ENCODE data around the gene GNG7. TPM values are rescaled to one million over a fixed set of nuclear protein-coding genes. Genes with fewer than 3 reads are reported as not detected.

Gene GNG7
- total and polyA plus RNA-seq, 10 of the 15 experiments (the other 5 are each of a cell fraction or from before 2014, with no cell fraction given) = 1.9 to 13.6 (median 6.5) TPM

DNA sequence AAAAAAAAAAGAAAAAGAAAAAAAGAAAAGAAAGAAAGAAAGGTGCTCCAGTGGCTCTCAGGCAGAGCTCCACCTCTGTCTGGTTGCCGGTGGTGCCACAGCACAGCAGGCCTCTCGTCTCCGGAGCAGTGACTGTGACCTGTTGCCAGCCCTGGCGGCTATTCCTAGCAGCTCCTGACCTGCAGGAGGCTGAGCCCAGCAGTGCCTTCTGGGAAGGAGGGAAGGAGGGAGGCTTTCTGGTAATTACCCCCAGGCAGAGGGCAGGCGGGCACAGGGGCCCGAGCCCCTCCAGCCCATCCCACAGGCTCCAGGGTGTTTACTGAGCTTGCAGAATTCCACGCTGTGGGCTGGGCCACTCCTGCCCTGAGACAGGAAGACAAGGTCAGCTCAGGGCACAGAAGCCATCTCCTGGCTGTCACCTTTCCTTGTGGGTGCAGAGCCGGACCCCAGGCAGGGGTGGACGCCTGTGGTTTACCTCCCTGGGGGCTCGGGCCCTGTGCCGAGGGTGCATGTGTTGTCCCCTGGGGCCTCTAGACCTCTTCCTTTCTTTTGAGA, 77.9 kb downstream of the GNG7 start (continued):
- TF ChIP-seq HDGF (IDR thresholded peaks at IDR 0.05) (peak; percentile 60; the same call in 1 of the 2 replicates), TARDBP (IDR thresholded peaks at IDR 0.05; ENCODE audit: borderline replicate concordance) (no peak), NFXL1 (IDR thresholded peaks at IDR 0.05; ENCODE audit: borderline replicate concordance) (no peak), IKZF1 (conservative IDR thresholded peaks at IDR 0.05) (peak; percentile 88), SMAD5 (IDR thresholded peaks at IDR 0.05; ENCODE audit: low read depth) (no peak), DPF2 (IDR thresholded peaks at IDR 0.05) (peak; percentile 60), EED (IDR thresholded peaks at IDR 0.05; ENCODE audit: low read depth) (peak; percentile 54; the same call in 1 of the 2 replicates), RFX5 (IDR thresholded peaks at IDR 0.05; ENCODE audit: low read depth, low read length) (no peak), BCL11A (IDR thresholded peaks at IDR 0.05; ENCODE audit: low read depth, low read length) (no peak), NFYB (IDR thresholded peaks at IDR 0.05; ENCODE audit: insufficient read depth, low read depth, low read length) (no peak), CHD2 (IDR thresholded peaks at IDR 0.05; ENCODE audit: borderline replicate concordance, low read depth, low read length) (no peak), RAD21 (IDR thresholded peaks at IDR 0.05; ENCODE audit: insufficient read depth, low read depth, low read length) (no peak), ZNF622 (IDR thresholded peaks at IDR 0.05) (no peak), ETV6 (conservative IDR thresholded peaks at IDR 0.05 in 1 of 2, IDR thresholded peaks at IDR 0.05 in 1 of 2; ENCODE audit: borderline replicate concordance in 1 of 2, low read depth in 1 of 2) (0 out of 4 replicates have a peak, but pooled peaks of 1 of the 2 experiments have one; percentile 2), TCF12 (IDR thresholded peaks at IDR 0.05; ENCODE audit: low read depth, low read length) (no peak), BACH1 (IDR thresholded peaks at IDR 0.05; ENCODE audit: borderline replicate concordance) (no peak; the same call in 1 of the 2 replicates), RUNX3 (IDR thresholded peaks at IDR 0.05; ENCODE audit: low read length) (peak; percentile 62), SREBF2 (IDR thresholded peaks at IDR 0.05; ENCODE audit: low read length) (no peak)
- TF ChIP-seq, protein P1, sequence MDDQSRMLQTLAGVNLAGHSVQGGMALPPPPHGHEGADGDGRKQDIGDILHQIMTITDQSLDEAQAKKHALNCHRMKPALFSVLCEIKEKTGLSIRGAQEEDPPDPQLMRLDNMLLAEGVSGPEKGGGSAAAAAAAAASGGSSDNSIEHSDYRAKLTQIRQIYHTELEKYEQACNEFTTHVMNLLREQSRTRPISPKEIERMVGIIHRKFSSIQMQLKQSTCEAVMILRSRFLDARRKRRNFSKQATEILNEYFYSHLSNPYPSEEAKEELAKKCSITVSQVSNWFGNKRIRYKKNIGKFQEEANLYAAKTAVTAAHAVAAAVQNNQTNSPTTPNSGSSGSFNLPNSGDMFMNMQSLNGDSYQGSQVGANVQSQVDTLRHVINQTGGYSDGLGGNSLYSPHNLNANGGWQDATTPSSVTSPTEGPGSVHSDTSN (IDR thresholded peaks at IDR 0.05; ENCODE audit: insufficient replicate concordance, low read depth, low read length) = no peak
- TF ChIP-seq, protein P2, sequence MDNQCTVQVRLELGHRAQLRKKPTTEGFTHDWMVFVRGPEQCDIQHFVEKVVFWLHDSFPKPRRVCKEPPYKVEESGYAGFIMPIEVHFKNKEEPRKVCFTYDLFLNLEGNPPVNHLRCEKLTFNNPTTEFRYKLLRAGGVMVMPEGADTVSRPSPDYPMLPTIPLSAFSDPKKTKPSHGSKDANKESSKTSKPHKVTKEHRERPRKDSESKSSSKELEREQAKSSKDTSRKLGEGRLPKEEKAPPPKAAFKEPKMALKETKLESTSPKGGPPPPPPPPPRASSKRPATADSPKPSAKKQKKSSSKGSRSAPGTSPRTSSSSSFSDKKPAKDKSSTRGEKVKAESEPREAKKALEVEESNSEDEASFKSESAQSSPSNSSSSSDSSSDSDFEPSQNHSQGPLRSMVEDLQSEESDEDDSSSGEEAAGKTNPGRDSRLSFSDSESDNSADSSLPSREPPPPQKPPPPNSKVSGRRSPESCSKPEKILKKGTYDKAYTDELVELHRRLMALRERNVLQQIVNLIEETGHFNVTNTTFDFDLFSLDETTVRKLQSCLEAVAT (IDR thresholded peaks at IDR 0.05) = no peak
- TF ChIP-seq, protein P3, sequence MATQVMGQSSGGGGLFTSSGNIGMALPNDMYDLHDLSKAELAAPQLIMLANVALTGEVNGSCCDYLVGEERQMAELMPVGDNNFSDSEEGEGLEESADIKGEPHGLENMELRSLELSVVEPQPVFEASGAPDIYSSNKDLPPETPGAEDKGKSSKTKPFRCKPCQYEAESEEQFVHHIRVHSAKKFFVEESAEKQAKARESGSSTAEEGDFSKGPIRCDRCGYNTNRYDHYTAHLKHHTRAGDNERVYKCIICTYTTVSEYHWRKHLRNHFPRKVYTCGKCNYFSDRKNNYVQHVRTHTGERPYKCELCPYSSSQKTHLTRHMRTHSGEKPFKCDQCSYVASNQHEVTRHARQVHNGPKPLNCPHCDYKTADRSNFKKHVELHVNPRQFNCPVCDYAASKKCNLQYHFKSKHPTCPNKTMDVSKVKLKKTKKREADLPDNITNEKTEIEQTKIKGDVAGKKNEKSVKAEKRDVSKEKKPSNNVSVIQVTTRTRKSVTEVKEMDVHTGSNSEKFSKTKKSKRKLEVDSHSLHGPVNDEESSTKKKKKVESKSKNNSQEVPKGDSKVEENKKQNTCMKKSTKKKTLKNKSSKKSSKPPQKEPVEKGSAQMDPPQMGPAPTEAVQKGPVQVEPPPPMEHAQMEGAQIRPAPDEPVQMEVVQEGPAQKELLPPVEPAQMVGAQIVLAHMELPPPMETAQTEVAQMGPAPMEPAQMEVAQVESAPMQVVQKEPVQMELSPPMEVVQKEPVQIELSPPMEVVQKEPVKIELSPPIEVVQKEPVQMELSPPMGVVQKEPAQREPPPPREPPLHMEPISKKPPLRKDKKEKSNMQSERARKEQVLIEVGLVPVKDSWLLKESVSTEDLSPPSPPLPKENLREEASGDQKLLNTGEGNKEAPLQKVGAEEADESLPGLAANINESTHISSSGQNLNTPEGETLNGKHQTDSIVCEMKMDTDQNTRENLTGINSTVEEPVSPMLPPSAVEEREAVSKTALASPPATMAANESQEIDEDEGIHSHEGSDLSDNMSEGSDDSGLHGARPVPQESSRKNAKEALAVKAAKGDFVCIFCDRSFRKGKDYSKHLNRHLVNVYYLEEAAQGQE (IDR thresholded peaks at IDR 0.05; ENCODE audit: low read depth, low read length) = no peak
- TF ChIP-seq, protein P4, sequence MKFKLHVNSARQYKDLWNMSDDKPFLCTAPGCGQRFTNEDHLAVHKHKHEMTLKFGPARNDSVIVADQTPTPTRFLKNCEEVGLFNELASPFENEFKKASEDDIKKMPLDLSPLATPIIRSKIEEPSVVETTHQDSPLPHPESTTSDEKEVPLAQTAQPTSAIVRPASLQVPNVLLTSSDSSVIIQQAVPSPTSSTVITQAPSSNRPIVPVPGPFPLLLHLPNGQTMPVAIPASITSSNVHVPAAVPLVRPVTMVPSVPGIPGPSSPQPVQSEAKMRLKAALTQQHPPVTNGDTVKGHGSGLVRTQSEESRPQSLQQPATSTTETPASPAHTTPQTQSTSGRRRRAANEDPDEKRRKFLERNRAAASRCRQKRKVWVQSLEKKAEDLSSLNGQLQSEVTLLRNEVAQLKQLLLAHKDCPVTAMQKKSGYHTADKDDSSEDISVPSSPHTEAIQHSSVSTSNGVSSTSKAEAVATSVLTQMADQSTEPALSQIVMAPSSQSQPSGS (IDR thresholded peaks at IDR 0.05; ENCODE audit: low read length) = no peak
- TF ChIP-seq, protein P5, sequence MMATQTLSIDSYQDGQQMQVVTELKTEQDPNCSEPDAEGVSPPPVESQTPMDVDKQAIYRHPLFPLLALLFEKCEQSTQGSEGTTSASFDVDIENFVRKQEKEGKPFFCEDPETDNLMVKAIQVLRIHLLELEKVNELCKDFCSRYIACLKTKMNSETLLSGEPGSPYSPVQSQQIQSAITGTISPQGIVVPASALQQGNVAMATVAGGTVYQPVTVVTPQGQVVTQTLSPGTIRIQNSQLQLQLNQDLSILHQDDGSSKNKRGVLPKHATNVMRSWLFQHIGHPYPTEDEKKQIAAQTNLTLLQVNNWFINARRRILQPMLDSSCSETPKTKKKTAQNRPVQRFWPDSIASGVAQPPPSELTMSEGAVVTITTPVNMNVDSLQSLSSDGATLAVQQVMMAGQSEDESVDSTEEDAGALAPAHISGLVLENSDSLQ (IDR thresholded peaks at IDR 0.05) = no peak

All from GM12878 (cell line).